ENCODE results near the gene SCGB1D4.

The SCGB1D4 gene

GRCh38 chr11:62306227-62306626 lies 7.4 kb upstream of the SCGB1D4 start:
- Histone ChIP-seq H3K36me3 (ENCODE audit: control insufficient read depth in 5 of 5, insufficient read depth in 5 of 5, low read length in 5 of 5) (no peaks in the 10 kb centered on the region), H3K4me1 (ENCODE audit: control insufficient read depth in 5 of 5, insufficient read depth in 5 of 5, low read length in 5 of 5) (peaks cover 0 to 4% (median 0%) of the 10 kb centered on the region in 5 donors), H3K9me3 (ENCODE audit: control insufficient read depth in 5 of 5, low read length in 5 of 5) (peaks cover 0 to 9% (median 2%) of the 10 kb centered on the region in 5 donors), H3K4me3 (ENCODE audit: low read depth in 1 of 5, low read length in 5 of 5) (no peak overlapping the region), H3K27me3 (ENCODE audit: control insufficient read depth in 5 of 5, insufficient read depth in 4 of 5, low read length in 5 of 5) (peaks cover 0 to 3% (median 0%) of the 10 kb centered on the region in 5 donors), H3K27ac (ENCODE audit: low read depth, low read length) (no peak overlapping the region), H3K9ac (ENCODE audit: low read length in 5 of 5) (no peak overlapping the region)

DNA sequence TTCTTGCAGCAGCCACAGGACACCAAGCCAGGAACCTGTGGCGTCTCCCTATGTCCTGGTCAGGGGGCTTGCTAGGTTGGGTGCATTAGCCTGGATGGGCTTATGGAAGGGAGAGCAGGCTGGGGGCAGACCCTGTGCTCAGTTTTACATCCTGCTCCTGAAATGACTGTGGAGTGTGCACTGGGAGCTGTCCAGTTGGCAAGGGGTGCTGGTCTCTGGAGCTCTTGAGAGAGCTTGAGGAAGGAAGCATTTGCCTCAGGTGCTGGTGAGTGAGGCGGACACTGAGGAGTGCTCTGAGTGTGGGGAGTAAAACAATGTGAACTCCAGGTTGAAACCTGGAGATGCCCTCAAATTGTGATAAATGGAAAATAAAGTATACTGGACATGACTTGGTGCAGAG lies 3.4 kb downstream of the SCGB1D4 start:
- Histone ChIP-seq H3K27me3 (ENCODE audit: control insufficient read depth in 5 of 5, insufficient read depth in 4 of 5, low read length in 5 of 5) (peaks cover 0 to 20% (median 2%) of the 10 kb centered on the region in 5 donors), H3K4me1 (ENCODE audit: control insufficient read depth in 5 of 5, insufficient read depth in 5 of 5, low read length in 5 of 5) (peaks cover 0 to 2% (median 0%) of the 10 kb centered on the region in 5 donors), H3K9ac (ENCODE audit: low read length in 5 of 5) (no peak overlapping the region), H3K9me3 (ENCODE audit: control insufficient read depth in 5 of 5, low read length in 5 of 5) (no peaks in the 10 kb centered on the region), H3K36me3 (ENCODE audit: control insufficient read depth in 5 of 5, insufficient read depth in 5 of 5, low read length in 5 of 5) (no peaks in the 10 kb centered on the region), H3K4me3 (ENCODE audit: low read depth in 1 of 5, low read length in 5 of 5) (no peak overlapping the region), H3K27ac (ENCODE audit: low read depth, low read length) (no peak overlapping the region)

- H3K4me1 ChIP-seq (ENCODE audit: control insufficient read depth in 5 of 5, insufficient read depth in 5 of 5, low read length in 5 of 5), result no peaks in the 10 kb centered on the region
- H3K9ac ChIP-seq (ENCODE audit: low read length in 5 of 5), result no peak overlapping the region
- no peak overlapping the region for H3K27ac ChIP-seq (ENCODE audit: low read depth, low read length)
- no peaks in the 10 kb centered on the region for H3K36me3 ChIP-seq (ENCODE audit: control insufficient read depth in 5 of 5, insufficient read depth in 5 of 5, low read length in 5 of 5)
- no peaks in the 10 kb centered on the region for H3K9me3 ChIP-seq (ENCODE audit: control insufficient read depth in 5 of 5, low read length in 5 of 5)
- H3K27me3 ChIP-seq (ENCODE audit: control insufficient read depth in 5 of 5, insufficient read depth in 4 of 5, low read length in 5 of 5), result no peaks in the 10 kb centered on the region
- H3K4me3 ChIP-seq (ENCODE audit: low read depth in 1 of 5, low read length in 5 of 5), result no peak overlapping the region
Observed at GRCh38 chr11:62280452-62280851, 18.4 kb downstream of the SCGB1D4 start.

GRCh38 chr11:62273789-62274275 lies 25.0 kb downstream of the SCGB1D4 start:
- no peaks in the 10 kb centered on the region for H3K4me1 ChIP-seq (ENCODE audit: control insufficient read depth in 5 of 5, insufficient read depth in 5 of 5, low read length in 5 of 5)
- peaks cover 0 to 3% (median 0%) of the 10 kb centered on the region in 5 donors for H3K27me3 ChIP-seq (ENCODE audit: control insufficient read depth in 5 of 5, insufficient read depth in 4 of 5, low read length in 5 of 5)
- H3K4me3 ChIP-seq (ENCODE audit: low read depth in 1 of 5, low read length in 5 of 5), result no peak overlapping the region
- no peak overlapping the region for H3K9ac ChIP-seq (ENCODE audit: low read length in 5 of 5)
- H3K27ac ChIP-seq (ENCODE audit: low read depth, low read length), result no peak overlapping the region
- no peaks in the 10 kb centered on the region for H3K36me3 ChIP-seq (ENCODE audit: control insufficient read depth in 5 of 5, insufficient read depth in 5 of 5, low read length in 5 of 5)
- no peaks in the 10 kb centered on the region for H3K9me3 ChIP-seq (ENCODE audit: control insufficient read depth in 5 of 5, low read length in 5 of 5)

GRCh38 chr11:62273284-62273683 lies 25.6 kb downstream of the SCGB1D4 start:
- no peak overlapping the region for H3K9ac ChIP-seq (ENCODE audit: low read length in 5 of 5)
- no peaks in the 10 kb centered on the region for H3K36me3 ChIP-seq (ENCODE audit: control insufficient read depth in 5 of 5, insufficient read depth in 5 of 5, low read length in 5 of 5)
- H3K4me3 ChIP-seq (ENCODE audit: low read depth in 1 of 5, low read length in 5 of 5), result no peak overlapping the region

DNA sequence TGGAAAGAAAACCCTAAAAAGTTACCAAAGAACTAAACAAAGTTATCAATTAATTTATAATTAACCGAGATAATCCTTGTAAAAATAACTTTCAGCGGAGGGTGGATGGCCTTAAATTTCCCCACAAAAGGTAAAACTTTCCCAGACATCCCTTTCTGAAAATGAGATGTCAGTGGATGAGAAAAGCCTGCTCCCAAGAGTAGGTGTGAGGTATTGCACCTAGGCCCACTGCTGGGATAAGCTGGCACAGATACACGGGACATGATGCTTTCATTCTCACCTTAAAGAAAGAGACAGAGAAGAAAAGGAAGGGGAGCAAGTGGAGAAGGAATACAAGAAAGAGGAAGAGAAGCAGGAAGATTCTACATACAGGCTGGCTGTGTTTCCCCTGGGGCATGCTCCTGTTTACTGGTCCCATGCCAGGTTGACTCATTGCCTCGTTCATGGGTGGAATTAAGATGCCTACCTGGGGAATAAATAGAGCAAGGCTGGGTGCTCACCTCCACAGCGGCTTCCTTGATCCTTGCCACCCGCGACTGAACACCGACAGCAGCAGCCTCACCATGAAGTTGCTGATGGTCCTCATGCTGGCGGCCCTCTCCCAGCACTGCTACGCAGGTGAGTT lies 29.1 kb downstream of the SCGB1D4 start, which contains the start of gene SCGB2A2:
TSS of gene SCGB2A2 (plus strand) at position 505 of the 625 bp plus-strand sequence. CDS start at position 564, 59 bp downstream.
- no peaks in the 10 kb centered on the region for H3K4me1 ChIP-seq (ENCODE audit: control insufficient read depth in 5 of 5, insufficient read depth in 5 of 5, low read length in 5 of 5)
- H3K9ac ChIP-seq (ENCODE audit: low read length in 5 of 5), result no peak within 1 kb of the TSS
- no peaks in the 10 kb centered on the region for H3K9me3 ChIP-seq (ENCODE audit: control insufficient read depth in 5 of 5, low read length in 5 of 5)
- H3K27ac ChIP-seq (ENCODE audit: low read depth, low read length), result no peak within 1 kb of the TSS
- H3K36me3 ChIP-seq (ENCODE audit: control insufficient read depth in 5 of 5, insufficient read depth in 5 of 5, low read length in 5 of 5), result no peaks in the 10 kb centered on the region
- no peak within 1 kb of the TSS for H3K4me3 ChIP-seq (ENCODE audit: low read depth in 1 of 5, low read length in 5 of 5)
- peaks cover 0 to 8% (median 3%) of the 10 kb centered on the region in 5 donors for H3K27me3 ChIP-seq (ENCODE audit: control insufficient read depth in 5 of 5, insufficient read depth in 4 of 5, low read length in 5 of 5)

More at GRCh38 chr11:62273284-62273683, 25.6 kb downstream of the SCGB1D4 start:
- Histone ChIP-seq H3K4me1 (ENCODE audit: control insufficient read depth in 5 of 5, insufficient read depth in 5 of 5, low read length in 5 of 5) (no peaks in the 10 kb centered on the region), H3K27me3 (ENCODE audit: control insufficient read depth in 5 of 5, insufficient read depth in 4 of 5, low read length in 5 of 5) (peaks cover 0 to 6% (median 0%) of the 10 kb centered on the region in 5 donors), H3K27ac (ENCODE audit: low read depth, low read length) (no peak overlapping the region), H3K9me3 (ENCODE audit: control insufficient read depth in 5 of 5, low read length in 5 of 5) (no peaks in the 10 kb centered on the region)

GRCh38 chr11:62267576-62267975 lies 31.3 kb downstream of the SCGB1D4 start:
- no peaks in the 10 kb centered on the region for H3K4me1 ChIP-seq (ENCODE audit: control insufficient read depth in 5 of 5, insufficient read depth in 5 of 5, low read length in 5 of 5)
- no peaks in the 10 kb centered on the region for H3K9me3 ChIP-seq (ENCODE audit: control insufficient read depth in 5 of 5, low read length in 5 of 5)
- H3K36me3 ChIP-seq (ENCODE audit: control insufficient read depth in 5 of 5, insufficient read depth in 5 of 5, low read length in 5 of 5), result no peaks in the 10 kb centered on the region
- H3K4me3 ChIP-seq (ENCODE audit: low read depth in 1 of 5, low read length in 5 of 5), result no peak overlapping the region
- no peak overlapping the region for H3K27ac ChIP-seq (ENCODE audit: low read depth, low read length)
- no peak overlapping the region for H3K9ac ChIP-seq (ENCODE audit: low read length in 5 of 5)
- peaks cover 0 to 8% (median 3%) of the 10 kb centered on the region in 5 donors for H3K27me3 ChIP-seq (ENCODE audit: control insufficient read depth in 5 of 5, insufficient read depth in 4 of 5, low read length in 5 of 5)

DNA sequence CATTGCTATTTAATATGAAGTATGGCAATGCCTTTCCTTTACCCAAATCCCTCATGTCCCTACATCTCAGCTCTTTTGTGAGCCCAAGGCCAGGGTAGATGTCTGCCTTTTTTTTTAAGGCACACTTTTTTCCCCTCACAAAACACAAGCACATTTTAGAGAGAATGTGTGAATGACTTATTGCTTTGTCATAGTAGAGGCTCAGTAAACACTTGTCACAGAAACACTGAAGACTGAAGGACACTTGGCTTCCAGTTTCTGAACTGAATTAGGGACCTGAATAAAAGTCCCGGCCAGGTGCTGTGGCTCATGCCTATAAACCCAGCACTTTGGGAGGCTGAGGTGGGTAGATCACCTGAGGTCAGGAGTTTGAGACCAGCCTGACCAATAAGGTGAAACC lies 31.8 kb downstream of the SCGB1D4 start:
- peaks cover 0 to 8% (median 3%) of the 10 kb centered on the region in 5 donors for H3K27me3 ChIP-seq (ENCODE audit: control insufficient read depth in 5 of 5, insufficient read depth in 4 of 5, low read length in 5 of 5)
- H3K4me3 ChIP-seq (ENCODE audit: low read depth in 1 of 5, low read length in 5 of 5), result no peak overlapping the region
- no peak overlapping the region for H3K27ac ChIP-seq (ENCODE audit: low read depth, low read length)
- H3K36me3 ChIP-seq (ENCODE audit: control insufficient read depth in 5 of 5, insufficient read depth in 5 of 5, low read length in 5 of 5), result no peaks in the 10 kb centered on the region
- no peak overlapping the region for H3K9ac ChIP-seq (ENCODE audit: low read length in 5 of 5)
- H3K4me1 ChIP-seq (ENCODE audit: control insufficient read depth in 5 of 5, insufficient read depth in 5 of 5, low read length in 5 of 5), result no peaks in the 10 kb centered on the region
- no peaks in the 10 kb centered on the region for H3K9me3 ChIP-seq (ENCODE audit: control insufficient read depth in 5 of 5, low read length in 5 of 5)

GRCh38 chr11:62266558-62266957 lies 32.3 kb downstream of the SCGB1D4 start:
- H3K9ac ChIP-seq (ENCODE audit: low read length in 5 of 5), result no peak overlapping the region
- no peaks in the 10 kb centered on the region for H3K4me1 ChIP-seq (ENCODE audit: control insufficient read depth in 5 of 5, insufficient read depth in 5 of 5, low read length in 5 of 5)
- no peaks in the 10 kb centered on the region for H3K36me3 ChIP-seq (ENCODE audit: control insufficient read depth in 5 of 5, insufficient read depth in 5 of 5, low read length in 5 of 5)
- no peak overlapping the region for H3K27ac ChIP-seq (ENCODE audit: low read depth, low read length)
- H3K4me3 ChIP-seq (ENCODE audit: low read depth in 1 of 5, low read length in 5 of 5), result no peak overlapping the region
- H3K9me3 ChIP-seq (ENCODE audit: control insufficient read depth in 5 of 5, low read length in 5 of 5), result no peaks in the 10 kb centered on the region
- peaks cover 0 to 8% (median 3%) of the 10 kb centered on the region in 5 donors for H3K27me3 ChIP-seq (ENCODE audit: control insufficient read depth in 5 of 5, insufficient read depth in 4 of 5, low read length in 5 of 5)

GRCh38 chr11:62264004-62264403 lies 34.9 kb downstream of the SCGB1D4 start:
- Histone ChIP-seq H3K4me1 (ENCODE audit: control insufficient read depth in 5 of 5, insufficient read depth in 5 of 5, low read length in 5 of 5) (no peaks in the 10 kb centered on the region), H3K36me3 (ENCODE audit: control insufficient read depth in 5 of 5, insufficient read depth in 5 of 5, low read length in 5 of 5) (no peaks in the 10 kb centered on the region), H3K27me3 (ENCODE audit: control insufficient read depth in 5 of 5, insufficient read depth in 4 of 5, low read length in 5 of 5) (peaks cover 0 to 8% (median 3%) of the 10 kb centered on the region in 5 donors), H3K27ac (ENCODE audit: low read depth, low read length) (no peak overlapping the region), H3K9ac (ENCODE audit: low read length in 5 of 5) (no peak overlapping the region), H3K9me3 (ENCODE audit: control insufficient read depth in 5 of 5, low read length in 5 of 5) (no peaks in the 10 kb centered on the region), H3K4me3 (ENCODE audit: low read depth in 1 of 5, low read length in 5 of 5) (no peak overlapping the region)
